ENCODE results near the gene MAD2L1.

The MAD2L1 gene

DNA sequence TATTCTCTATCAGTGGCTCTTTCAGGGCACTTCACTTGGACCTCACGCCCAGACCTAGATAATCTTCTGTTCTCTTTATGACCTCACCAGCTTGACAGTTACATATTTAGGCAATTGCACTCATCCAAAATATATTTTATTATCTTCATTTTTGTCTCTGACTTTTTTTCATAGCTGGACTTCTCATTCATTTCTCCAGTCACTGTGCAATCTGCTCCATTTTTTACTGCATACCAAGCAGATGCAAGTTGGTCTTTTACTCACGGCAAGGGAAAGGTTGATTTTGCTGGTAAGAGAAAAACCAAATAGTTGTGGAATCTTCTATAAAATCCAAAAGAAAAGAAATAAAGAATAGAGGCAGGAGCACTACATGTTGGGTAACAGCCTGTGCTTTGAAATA is 31.7 kb downstream of the MAD2L1 start:
- TF ChIP-seq, protein P1, sequence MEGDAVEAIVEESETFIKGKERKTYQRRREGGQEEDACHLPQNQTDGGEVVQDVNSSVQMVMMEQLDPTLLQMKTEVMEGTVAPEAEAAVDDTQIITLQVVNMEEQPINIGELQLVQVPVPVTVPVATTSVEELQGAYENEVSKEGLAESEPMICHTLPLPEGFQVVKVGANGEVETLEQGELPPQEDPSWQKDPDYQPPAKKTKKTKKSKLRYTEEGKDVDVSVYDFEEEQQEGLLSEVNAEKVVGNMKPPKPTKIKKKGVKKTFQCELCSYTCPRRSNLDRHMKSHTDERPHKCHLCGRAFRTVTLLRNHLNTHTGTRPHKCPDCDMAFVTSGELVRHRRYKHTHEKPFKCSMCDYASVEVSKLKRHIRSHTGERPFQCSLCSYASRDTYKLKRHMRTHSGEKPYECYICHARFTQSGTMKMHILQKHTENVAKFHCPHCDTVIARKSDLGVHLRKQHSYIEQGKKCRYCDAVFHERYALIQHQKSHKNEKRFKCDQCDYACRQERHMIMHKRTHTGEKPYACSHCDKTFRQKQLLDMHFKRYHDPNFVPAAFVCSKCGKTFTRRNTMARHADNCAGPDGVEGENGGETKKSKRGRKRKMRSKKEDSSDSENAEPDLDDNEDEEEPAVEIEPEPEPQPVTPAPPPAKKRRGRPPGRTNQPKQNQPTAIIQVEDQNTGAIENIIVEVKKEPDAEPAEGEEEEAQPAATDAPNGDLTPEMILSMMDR (conservative IDR thresholded peaks at IDR 0.05; ENCODE audit: low read depth) = no peak
- DNase-seq (ENCODE audit: low spot score) = no peak
- no peak overlapping the region for H3K27ac ChIP-seq
- POLR2A ChIA-PET (ENCODE audit: low non-redundant PET) = no interaction called here
- CTCF ChIA-PET = no interaction called here

DNA sequence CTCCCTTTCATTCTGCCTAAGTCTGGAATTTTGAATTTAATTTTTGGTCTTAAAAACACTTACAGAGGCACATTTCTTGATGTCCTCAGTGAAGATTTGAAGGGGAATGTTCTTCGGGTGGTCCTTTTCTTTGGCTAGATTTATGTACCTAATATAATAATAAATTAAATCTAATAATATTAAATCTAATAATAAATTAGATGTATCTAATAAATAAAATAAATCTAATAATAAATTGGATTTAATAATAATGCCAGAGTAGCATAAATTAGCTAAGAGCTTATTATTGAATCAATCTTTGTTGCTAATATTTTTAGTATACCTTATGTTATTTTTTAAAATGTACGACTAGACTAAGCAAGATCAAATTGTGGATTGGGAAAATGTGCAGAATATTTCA is 39.8 kb downstream of the MAD2L1 start:
- POLR2A ChIA-PET (ENCODE audit: low non-redundant PET) = no interaction called here
- no peak overlapping the region for H3K27ac ChIP-seq
- DNase-seq (ENCODE audit: low spot score) = no peak
- TF ChIP-seq, protein P1 (conservative IDR thresholded peaks at IDR 0.05; ENCODE audit: low read depth) = no peak
- CTCF ChIA-PET = no interaction called here

DNA sequence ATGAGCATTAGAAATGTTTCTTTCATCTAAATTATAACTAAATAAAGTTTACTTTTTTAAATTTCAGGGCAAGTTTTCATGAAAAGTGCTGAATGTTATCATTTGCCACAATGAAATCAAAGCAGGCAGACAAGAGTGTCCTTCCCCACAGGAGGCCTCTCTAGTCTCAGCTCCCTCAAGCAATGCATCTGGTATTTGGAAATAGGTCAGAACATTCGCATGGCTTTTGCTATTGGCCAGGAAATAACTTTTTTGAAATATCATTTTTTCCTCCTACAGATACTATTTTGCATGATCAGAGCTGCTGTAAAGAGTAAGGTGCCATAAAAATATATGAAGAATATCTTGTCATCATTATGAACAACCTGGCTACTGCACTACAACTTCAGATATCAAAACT is 41.1 kb downstream of the MAD2L1 start:
- ChIA-PET CTCF (no interaction called here), POLR2A (ENCODE audit: low non-redundant PET) (no interaction called here)
- H3K27ac ChIP-seq = no peak overlapping the region
- TF ChIP-seq, protein P1 (conservative IDR thresholded peaks at IDR 0.05; ENCODE audit: low read depth) = no peak
- no peak for DNase-seq (ENCODE audit: low spot score)

DNA sequence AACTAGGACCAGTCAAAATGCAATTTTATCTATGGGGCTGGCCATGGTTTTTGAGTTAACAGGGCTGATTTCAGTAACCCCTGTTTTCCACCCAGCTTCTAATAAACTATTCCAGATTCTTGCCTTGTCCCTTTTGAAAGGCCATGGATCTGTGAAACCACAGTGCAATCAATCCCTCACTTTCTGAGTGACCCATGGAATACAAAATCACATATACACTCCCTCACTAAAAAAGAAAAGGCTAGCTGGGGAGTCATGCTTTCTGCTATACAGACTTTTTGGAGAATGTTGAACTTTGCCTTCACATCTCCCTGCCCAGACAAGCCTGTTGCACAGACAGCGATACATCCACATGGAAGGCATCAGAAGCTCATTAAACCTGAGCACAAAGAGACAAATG is 47.9 kb downstream of the MAD2L1 start:
- DNase-seq (ENCODE audit: low spot score) = no peak
- POLR2A ChIA-PET (ENCODE audit: low non-redundant PET) = no interaction called here
- no peak overlapping the region for H3K27ac ChIP-seq
- TF ChIP-seq, protein P1 (conservative IDR thresholded peaks at IDR 0.05; ENCODE audit: low read depth) = no peak
- CTCF ChIA-PET = no interaction called here

DNA sequence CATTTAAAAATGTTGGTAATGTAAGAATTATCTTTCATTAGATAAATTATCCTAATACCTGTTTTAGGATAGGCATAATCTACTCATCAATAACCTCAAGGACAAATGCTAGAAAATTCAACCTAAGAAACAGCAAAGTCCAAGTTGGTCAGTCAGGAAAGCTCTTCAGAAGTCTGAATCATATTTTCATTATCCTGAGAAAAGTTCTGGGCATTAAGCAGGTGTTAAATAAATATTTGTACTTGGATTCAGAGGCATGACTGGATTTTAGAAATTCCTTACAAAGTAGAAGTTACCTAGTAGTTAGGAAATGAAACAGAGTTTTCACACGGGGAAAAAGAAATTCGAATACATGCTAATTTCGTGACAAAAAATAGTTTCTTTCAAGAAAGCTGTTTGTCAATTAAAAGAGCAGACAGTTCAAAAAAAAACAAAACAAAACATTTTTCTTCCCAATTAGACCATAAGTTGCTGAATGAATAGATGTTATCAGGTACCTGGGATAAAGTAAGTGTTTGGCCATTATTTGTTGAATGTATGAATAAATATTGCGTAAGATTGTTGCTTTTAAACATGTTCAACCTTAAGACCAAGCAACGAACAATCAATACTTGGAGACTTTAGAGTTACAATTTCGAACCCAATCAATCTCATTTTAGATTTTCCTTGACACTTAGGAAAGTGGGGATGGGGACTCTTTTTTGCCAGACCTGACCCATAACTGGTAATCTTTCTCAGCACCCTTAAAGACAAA is 48.5 kb downstream of the MAD2L1 start:
- CTCF ChIA-PET = no interaction called here
- POLR2A ChIA-PET (ENCODE audit: low non-redundant PET) = no interaction called here
- no peak for DNase-seq (ENCODE audit: low spot score)

DNA sequence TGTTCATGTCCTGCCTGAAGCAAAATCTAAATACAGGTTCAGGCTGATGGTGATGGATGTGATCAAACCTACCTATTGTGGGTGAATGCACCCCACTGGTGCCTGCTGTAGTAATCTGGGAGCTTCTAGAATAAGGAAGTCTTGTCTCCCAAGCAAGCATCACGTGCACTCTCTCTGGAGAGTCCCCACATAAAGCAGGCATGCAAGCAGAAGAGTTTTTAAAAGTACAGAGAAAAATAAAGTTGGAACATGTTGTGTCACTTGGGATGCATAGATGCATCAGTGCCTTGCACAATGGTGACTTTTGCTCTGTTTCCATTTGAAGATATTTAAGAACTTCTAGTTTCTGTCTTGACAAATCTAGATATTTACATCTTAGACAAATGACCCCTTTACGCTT is 54.9 kb downstream of the MAD2L1 start:
- POLR2A ChIA-PET (ENCODE audit: low non-redundant PET) = no interaction called here
- CTCF ChIA-PET = no interaction called here
- DNase-seq (ENCODE audit: low spot score) = no peak
- TF ChIP-seq, protein P1 (conservative IDR thresholded peaks at IDR 0.05; ENCODE audit: low read depth) = no peak
- no peak overlapping the region for H3K27ac ChIP-seq

More for the DNA sequence above, 48.5 kb downstream of the MAD2L1 start:
- TF ChIP-seq, protein P1 (conservative IDR thresholded peaks at IDR 0.05; ENCODE audit: low read depth) = no peak
- no peak overlapping the region for H3K27ac ChIP-seq
